ENCODE data around the gene GRIA3.
"Not testable (repeated sequence)": the region's sequence is repeated elsewhere in the genome, so short reads cannot be mapped to it uniquely, and the experiment has no call there.

GRIA3 gene

GRCh38 chrX:123337886-123338639 is 154.0 kb downstream of the GRIA3 start:
- no peak overlapping the region for H3K4me3 ChIP-seq (ENCODE audit: low read depth, low read length)

GRCh38 chrX:123339221-123339905 is 155.3 kb downstream of the GRIA3 start:
- H3K4me3 ChIP-seq (ENCODE audit: low read depth, low read length), result no peak overlapping the region

- no peak overlapping the region for H3K4me3 ChIP-seq (ENCODE audit: low read depth, low read length)
Observed at GRCh38 chrX:123340696-123341095, 156.6 kb downstream of the GRIA3 start.

- no peak overlapping the region for H3K4me3 ChIP-seq (ENCODE audit: low read depth, low read length)
Observed at GRCh38 chrX:123348468-123348867, 164.4 kb downstream of the GRIA3 start.

- no peak overlapping the region for H3K4me3 ChIP-seq (ENCODE audit: low read depth, low read length)
Observed at GRCh38 chrX:123350226-123350625, 166.1 kb downstream of the GRIA3 start.

GRCh38 chrX:123357941-123358340 is 173.9 kb downstream of the GRIA3 start:
- no peak overlapping the region for H3K4me3 ChIP-seq (ENCODE audit: low read depth, low read length)

GRCh38 chrX:123358457-123358856 is 174.4 kb downstream of the GRIA3 start:
- no peak overlapping the region for H3K4me3 ChIP-seq (ENCODE audit: low read depth, low read length)

GRCh38 chrX:123361371-123361770 is 177.3 kb downstream of the GRIA3 start:
- no peak overlapping the region for H3K4me3 ChIP-seq (ENCODE audit: low read depth, low read length)

- not testable (repeated sequence) for H3K4me3 ChIP-seq (ENCODE audit: low read depth, low read length)
Observed at GRCh38 chrX:123386196-123386595, 202.1 kb downstream of the GRIA3 start.

- no peak overlapping the region for H3K4me3 ChIP-seq (ENCODE audit: low read depth, low read length)
Observed at GRCh38 chrX:123392921-123393320, 208.8 kb downstream of the GRIA3 start.

GRCh38 chrX:123399709-123400108 is 215.6 kb downstream of the GRIA3 start:
- no peak overlapping the region for H3K4me3 ChIP-seq (ENCODE audit: low read depth, low read length)

- no peak overlapping the region for H3K4me3 ChIP-seq (ENCODE audit: low read depth, low read length)
Observed at GRCh38 chrX:123405231-123405630, 221.2 kb downstream of the GRIA3 start.

- H3K4me3 ChIP-seq (ENCODE audit: low read depth, low read length), result no peak overlapping the region
Observed at GRCh38 chrX:123408821-123409737, 225.0 kb downstream of the GRIA3 start.

- no peak overlapping the region for H3K4me3 ChIP-seq (ENCODE audit: low read depth, low read length)
Observed at GRCh38 chrX:123422875-123423274, 238.8 kb downstream of the GRIA3 start.

- no peak overlapping the region for H3K4me3 ChIP-seq (ENCODE audit: low read depth, low read length)
Observed at GRCh38 chrX:123424546-123424945, 240.5 kb downstream of the GRIA3 start.

- H3K4me3 ChIP-seq (ENCODE audit: low read depth, low read length), result no peak overlapping the region
Observed at GRCh38 chrX:123425471-123425870, 241.4 kb downstream of the GRIA3 start.

GRCh38 chrX:123425904-123426303 is 241.8 kb downstream of the GRIA3 start:
- H3K4me3 ChIP-seq (ENCODE audit: low read depth, low read length), result no peak overlapping the region

GRCh38 chrX:123432361-123433150 is 248.5 kb downstream of the GRIA3 start:
- H3K4me3 ChIP-seq (ENCODE audit: low read depth, low read length), result no peak overlapping the region

- no peak overlapping the region for H3K4me3 ChIP-seq (ENCODE audit: low read depth, low read length)
Observed at GRCh38 chrX:123436512-123437136, 252.5 kb downstream of the GRIA3 start.

GRCh38 chrX:123439926-123440325 is 255.8 kb downstream of the GRIA3 start:
- not testable (repeated sequence) for H3K4me3 ChIP-seq (ENCODE audit: low read depth, low read length)
